IMR-90 (cell line): ENCODE measurements around the gene PRRC2B. TPM values are rescaled to one million over a fixed set of nuclear protein-coding genes. Genes with fewer than 3 reads are reported as not detected.

Source experiments
- ATAC-seq: fragments of 200-7000 bp; cut with Tn5 transposase; 2 replicates; pipeline ENCODE4 v1.9.1; 2020; ENCODE audit warnings: low read depth, mild to moderate bottlenecking, moderate library complexity
- BruUV-seq: library from RNA; stranded (reverse); fragments of 400-500 nt; replicated peaks from 2 replicates; lab custom pipeline; 2021; lab: Mats Ljungman, UMichigan
- CTCF ChIA-PET: fragments of 300-600 bp; formaldehyde crosslinking; extraction: SDS; loops from one replicate; lab custom pipeline; 2021; ENCODE audit warnings: antibody characterized with exemption; lab: Yijun Ruan, JAX
- POLR2A ChIA-PET: fragments of 300-600 bp; sonication (Branson Sonifier 250); formaldehyde crosslinking; loops from one replicate; lab custom pipeline; 2022; ENCODE audit warnings: antibody characterized with exemption; ENCODE audit not compliant: unreplicated experiment; lab: Charles Lee
- DNase-seq: peaks from one replicate; pipeline ENCODE4 v3.0.0; 2013
- H2AFZ ChIP-seq: replicated peaks from 2 replicates; pipeline ENCODE3; 2013; ENCODE audit warnings: low read length, mild to moderate bottlenecking; ENCODE audit not compliant: poor library complexity
- H2AK5ac ChIP-seq: 2 replicates; pipeline ENCODE4 v1.6.1; 2013; ENCODE audit warnings: low read depth, low read length, inconsistent platforms
- H2AK9ac ChIP-seq: replicated peaks from 2 replicates; pipeline ENCODE3; 2013; ENCODE audit warnings: mild to moderate bottlenecking, low read depth, low read length, moderate library complexity; ENCODE audit not compliant: poor library complexity
- H2BK120ac ChIP-seq: 2 replicates; pipeline ENCODE4 v1.6.1; 2013; ENCODE audit warnings: low read depth, low read length, inconsistent platforms
- H2BK15ac ChIP-seq: 3 replicates; pipeline ENCODE4 v1.6.1; 2013; ENCODE audit warnings: low read depth, low read length, inconsistent platforms
- H2BK20ac ChIP-seq: 2 replicates; pipeline ENCODE4 v1.6.1; 2013; ENCODE audit warnings: low read depth, mild to moderate bottlenecking, inconsistent platforms, low read length, moderate library complexity
- H2BK5ac ChIP-seq: 2 replicates; pipeline ENCODE4 v1.6.1; 2013; ENCODE audit warnings: mild to moderate bottlenecking, low read depth, low read length, inconsistent platforms; ENCODE audit not compliant: poor library complexity, severe bottlenecking
- H3K14ac ChIP-seq: replicated peaks from 2 replicates; pipeline ENCODE4 v1.6.1; 2013; ENCODE audit warnings: low read depth, low read length, inconsistent platforms
- H3K18ac ChIP-seq: 2 replicates; pipeline ENCODE4 v1.6.1; 2013; ENCODE audit warnings: low read depth, low read length, control low read depth
- H3K23ac ChIP-seq: 2 replicates; pipeline ENCODE4 v1.6.1; 2013; ENCODE audit warnings: low read depth, low read length, inconsistent platforms
- H3K27ac ChIP-seq: 2 replicates; pipeline ENCODE4 v1.5.1; 2013; ENCODE audit warnings: mild to moderate bottlenecking, control low read depth, low read length; ENCODE audit not compliant: insufficient read depth
- H3K27me3 ChIP-seq: 2 replicates; pipeline ENCODE4 v1.6.1; 2013; ENCODE audit warnings: low read length; ENCODE audit not compliant: control insufficient read depth, insufficient read depth
- H3K36me3 ChIP-seq: 2 replicates; pipeline ENCODE4 v1.6.1; 2013; ENCODE audit warnings: low read length, mixed read lengths; ENCODE audit not compliant: control insufficient read depth, insufficient read depth
- H3K4ac ChIP-seq: 2 replicates; pipeline ENCODE4 v1.6.1; 2013; ENCODE audit warnings: low read depth, low read length, inconsistent platforms
- H3K4me1 ChIP-seq: 2 replicates; pipeline ENCODE4 v1.6.1; 2013; ENCODE audit warnings: low read length, mixed read lengths; ENCODE audit not compliant: control insufficient read depth, insufficient read depth
- H3K4me2 ChIP-seq: 2 replicates; pipeline ENCODE4 v1.6.1; 2013; ENCODE audit warnings: low read depth, mild to moderate bottlenecking, control low read depth, low read length, moderate library complexity
- H3K4me3 ChIP-seq: 2 replicates; pipeline ENCODE4 v1.5.1; 2013; ENCODE audit warnings: low read depth, mild to moderate bottlenecking, control low read depth, low read length, moderate library complexity; ENCODE audit not compliant: insufficient read depth
- H3K56ac ChIP-seq: 2 replicates; pipeline ENCODE4 v1.6.1; 2013; ENCODE audit warnings: low read length, inconsistent platforms; ENCODE audit not compliant: insufficient read depth; ENCODE audit errors: extremely low read depth
- H3K79me1 ChIP-seq, 2 experiments: 2 replicates each; pipeline ENCODE4 v1.6.1; 2013; ENCODE audit warnings: low read length in 2 of 2, inconsistent platforms in 1 of 2, low read depth in 1 of 2
- H3K9ac ChIP-seq: 2 replicates; pipeline ENCODE4 v1.6.1; 2013; ENCODE audit warnings: low read depth, low read length, control low read depth
- H3K9me1 ChIP-seq: 2 replicates; pipeline ENCODE4 v1.6.1; 2013; ENCODE audit warnings: low read length, inconsistent platforms; ENCODE audit not compliant: insufficient read depth
- H3K9me3 ChIP-seq: 2 replicates; pipeline ENCODE4 v1.6.1; 2013; ENCODE audit warnings: low read length; ENCODE audit not compliant: control insufficient read depth, insufficient read depth
- H4K20me1 ChIP-seq: 2 replicates; pipeline ENCODE4 v1.6.1; 2013; ENCODE audit warnings: low read length, inconsistent platforms; ENCODE audit not compliant: insufficient read depth
- H4K5ac ChIP-seq: 2 replicates; pipeline ENCODE4 v1.6.1; 2013; ENCODE audit warnings: mild to moderate bottlenecking, low read depth, low read length, control low read depth
- H4K8ac ChIP-seq, 2 experiments: 2 replicates each; pipeline ENCODE4 v1.6.1; 2013; ENCODE audit warnings: low read depth in 2 of 2, low read length in 2 of 2, control low read depth in 1 of 2, inconsistent platforms in 1 of 2
- H4K91ac ChIP-seq: 2 replicates; pipeline ENCODE4 v1.6.1; 2013; ENCODE audit warnings: low read depth, low read length, inconsistent platforms; ENCODE audit not compliant: insufficient read depth
- BHLHE40 ChIP-seq: fragments of 150-350 bp; IDR thresholded peaks from 2 replicates; pipeline ENCODE4 v1.6.1; 2016; ENCODE audit warnings: mild to moderate bottlenecking, low read depth, low read length
- CEBPB ChIP-seq: IDR thresholded peaks from 2 replicates; pipeline ENCODE4 v1.6.1; 2012; ENCODE audit warnings: low read depth, low read length, improper control_type of control experiment
- FOS ChIP-seq: fragments of 150-350 bp; IDR thresholded peaks from 2 replicates; pipeline ENCODE4 v1.6.1; 2016; ENCODE audit warnings: low read depth, low read length
- MAFK ChIP-seq: IDR thresholded peaks from 2 replicates; pipeline ENCODE4 v1.6.1; 2012; ENCODE audit warnings: low read depth, low read length, improper control_type of control experiment
- MAZ ChIP-seq: IDR thresholded peaks from 2 replicates; pipeline ENCODE4 v1.6.1; 2012; ENCODE audit warnings: low read depth, mild to moderate bottlenecking, low read length, improper control_type of control experiment, moderate library complexity, borderline replicate concordance
- MXI1 ChIP-seq: IDR thresholded peaks from 2 replicates; pipeline ENCODE4 v1.6.1; 2012; ENCODE audit warnings: low read depth, mild to moderate bottlenecking, low read length, moderate library complexity, borderline replicate concordance
- NFE2L2 ChIP-seq: fragments of 150-350 bp; IDR thresholded peaks from 2 replicates; pipeline ENCODE4 v1.6.1; 2016; ENCODE audit warnings: low read depth, mild to moderate bottlenecking, low read length
- POLR2A ChIP-seq: IDR thresholded peaks from 2 replicates; pipeline ENCODE4 v1.6.1; 2012; ENCODE audit warnings: mild to moderate bottlenecking, low read depth, low read length
- RCOR1 ChIP-seq: IDR thresholded peaks from 2 replicates; pipeline ENCODE4 v1.6.1; 2012; ENCODE audit warnings: mild to moderate bottlenecking, low read length, improper control_type of control experiment; ENCODE audit not compliant: insufficient replicate concordance
- RFX5 ChIP-seq: IDR thresholded peaks from 2 replicates; pipeline ENCODE4 v1.8.0; 2012; ENCODE audit warnings: low read depth, mild to moderate bottlenecking, low read length, moderate library complexity
- SMC3 ChIP-seq: fragments of 150-350 bp; IDR thresholded peaks from 2 replicates; pipeline ENCODE4 v1.6.1; 2016; ENCODE audit warnings: low read depth, mild to moderate bottlenecking, antibody characterized with exemption, low read length, moderate library complexity
- WGBS, 2 experiments: methylation state at CpG; one replicate each; pipeline versions ENCODE4 v1.1.5 to v1.1.7; 2013; ENCODE audit warnings: missing lambda C conversion rate in 2 of 2; ENCODE audit not compliant: insufficient read length in 1 of 2; ENCODE audit errors: extremely low coverage in 2 of 2; 5-methylcytosine and 5-hydroxymethylcytosine counted together
- dilution Hi-C: fragments of 300-500 bp; cut with HindIII; formaldehyde crosslinking; loops from one replicate; pipeline ENCODE4 v1.14.3; 2018; ENCODE audit warnings: low sequenced_read_pairs; ENCODE audit not compliant: unreplicated experiment
- in situ Hi-C: fragments of 300-500 bp; cut with MboI; formaldehyde crosslinking; loops from 3 replicates; pipeline ENCODE4 v1.14.3; 2019; ENCODE audit warnings: low sequenced_read_pairs, inconsistent platforms, mixed read lengths
- intact Hi-C: fragments of 100-400 bp; cut with micrococcal nuclease; formaldehyde crosslinking; loops from 2 replicates; pipeline ENCODE4 v1.10.0; 2022
- polyA plus RNA-seq, 3 experiments: library from polyadenylated mRNA; depleted of rRNA; stranded (reverse); fragments of >200 nt; gene quantifications; 2 replicates each; pipeline ENCODE4 v1.2.3, GENCODE V29; 2012; ENCODE audit warnings: low replicate concordance in 1 of 3
- total RNA-seq: library from RNA; depleted of rRNA; stranded (reverse); fragments of >200 nt; gene quantifications from 2 replicates; pipeline ENCODE4 v1.2.3, GENCODE V29; 2012
- TF ChIP-seq, protein P1 (sequence below): conservative IDR thresholded peaks from 2 replicates; pipeline ENCODE4 v1.5.1; 2012; ENCODE audit warnings: mild to moderate bottlenecking, low read depth, low read length, improper control_type of control experiment
- TF ChIP-seq, protein P2 (sequence below): fragments of 150-350 bp; IDR thresholded peaks from 2 replicates; pipeline ENCODE4 v1.6.1; 2017; ENCODE audit warnings: mild to moderate bottlenecking, antibody characterized with exemption, low read length, low read depth
- TF ChIP-seq, protein P3 (sequence below): fragments of 150-350 bp; IDR thresholded peaks from 2 replicates; pipeline ENCODE4 v1.6.1; 2016; ENCODE audit warnings: low read depth, mild to moderate bottlenecking, low read length, moderate library complexity, borderline replicate concordance

Gene PRRC2B
- total and polyA plus RNA-seq, 2 of the 4 experiments (the other 2 are of a cell fraction), result 19.4 to 39.1 TPM

DNA sequence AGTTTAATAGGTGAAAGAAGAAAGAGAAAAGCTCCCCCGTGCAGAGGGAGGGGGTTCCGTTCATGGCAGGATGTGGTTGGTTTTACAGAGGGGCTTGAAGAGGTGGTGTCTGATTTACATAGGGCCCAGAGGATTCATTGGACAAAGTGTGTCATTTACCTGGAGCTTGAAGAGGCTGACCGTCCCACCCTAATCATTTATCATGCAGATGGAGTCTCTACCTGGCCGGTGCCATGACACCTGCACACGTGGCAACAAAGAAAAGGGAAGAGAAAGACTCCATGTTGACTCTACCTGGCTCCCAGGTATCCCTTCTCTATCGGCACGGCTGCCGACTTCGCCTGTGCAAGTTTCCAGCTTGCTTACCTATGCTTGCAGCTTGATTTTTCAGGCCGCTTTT, 35.3 kb upstream of the PRRC2B start:
- peaks cover 3% of the 10 kb centered on the region for H3K4me1 ChIP-seq
- H4K91ac ChIP-seq, result no peak overlapping the region
- H3K4me3 ChIP-seq, result no peak overlapping the region
- H3K4me2 ChIP-seq, result no peak overlapping the region
- ATAC-seq, result no peak
- no peak overlapping the region for H4K5ac ChIP-seq
- in situ Hi-C loops (no loop called here), dilution Hi-C loops (no loop called here), intact Hi-C loops (no loop called here)
- no peak overlapping the region for H2AFZ ChIP-seq
- peaks cover 2% of the 10 kb centered on the region; the same call in 1 of the 2 replicates for H3K9me1 ChIP-seq
- H3K23ac ChIP-seq, result no peak overlapping the region
- no peak overlapping the region for H2AK9ac ChIP-seq
- H3K36me3 ChIP-seq, result no peaks in the 10 kb centered on the region
- no peaks in the 10 kb centered on the region for H3K27me3 ChIP-seq
- no peak overlapping the region for H2BK15ac ChIP-seq
- no peak overlapping the region for H3K4ac ChIP-seq
- no peak overlapping the region for H4K8ac ChIP-seq
- POLR2A ChIA-PET, result interaction anchor here (0.6 kb wide), 1 partner anchor 373 kb away, joined by 3 read pairs; no protein-coding TSS in a partner anchor
- no peak for TF ChIP-seq RCOR1
- TF ChIP-seq MAFK, result no peak
- TF ChIP-seq, protein P1, sequence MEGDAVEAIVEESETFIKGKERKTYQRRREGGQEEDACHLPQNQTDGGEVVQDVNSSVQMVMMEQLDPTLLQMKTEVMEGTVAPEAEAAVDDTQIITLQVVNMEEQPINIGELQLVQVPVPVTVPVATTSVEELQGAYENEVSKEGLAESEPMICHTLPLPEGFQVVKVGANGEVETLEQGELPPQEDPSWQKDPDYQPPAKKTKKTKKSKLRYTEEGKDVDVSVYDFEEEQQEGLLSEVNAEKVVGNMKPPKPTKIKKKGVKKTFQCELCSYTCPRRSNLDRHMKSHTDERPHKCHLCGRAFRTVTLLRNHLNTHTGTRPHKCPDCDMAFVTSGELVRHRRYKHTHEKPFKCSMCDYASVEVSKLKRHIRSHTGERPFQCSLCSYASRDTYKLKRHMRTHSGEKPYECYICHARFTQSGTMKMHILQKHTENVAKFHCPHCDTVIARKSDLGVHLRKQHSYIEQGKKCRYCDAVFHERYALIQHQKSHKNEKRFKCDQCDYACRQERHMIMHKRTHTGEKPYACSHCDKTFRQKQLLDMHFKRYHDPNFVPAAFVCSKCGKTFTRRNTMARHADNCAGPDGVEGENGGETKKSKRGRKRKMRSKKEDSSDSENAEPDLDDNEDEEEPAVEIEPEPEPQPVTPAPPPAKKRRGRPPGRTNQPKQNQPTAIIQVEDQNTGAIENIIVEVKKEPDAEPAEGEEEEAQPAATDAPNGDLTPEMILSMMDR, result no peak
- no peak for TF ChIP-seq POLR2A
- no peak for TF ChIP-seq FOS
- no peak for TF ChIP-seq NFE2L2
- TF ChIP-seq SMC3, result no peak
- TF ChIP-seq CEBPB, result no peak
- TF ChIP-seq BHLHE40, result no peak
- no peak for TF ChIP-seq MAZ
- TF ChIP-seq RFX5, result no peak
- TF ChIP-seq, protein P2, sequence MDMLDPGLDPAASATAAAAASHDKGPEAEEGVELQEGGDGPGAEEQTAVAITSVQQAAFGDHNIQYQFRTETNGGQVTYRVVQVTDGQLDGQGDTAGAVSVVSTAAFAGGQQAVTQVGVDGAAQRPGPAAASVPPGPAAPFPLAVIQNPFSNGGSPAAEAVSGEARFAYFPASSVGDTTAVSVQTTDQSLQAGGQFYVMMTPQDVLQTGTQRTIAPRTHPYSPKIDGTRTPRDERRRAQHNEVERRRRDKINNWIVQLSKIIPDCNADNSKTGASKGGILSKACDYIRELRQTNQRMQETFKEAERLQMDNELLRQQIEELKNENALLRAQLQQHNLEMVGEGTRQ, result no peak
- TF ChIP-seq, protein P3, sequence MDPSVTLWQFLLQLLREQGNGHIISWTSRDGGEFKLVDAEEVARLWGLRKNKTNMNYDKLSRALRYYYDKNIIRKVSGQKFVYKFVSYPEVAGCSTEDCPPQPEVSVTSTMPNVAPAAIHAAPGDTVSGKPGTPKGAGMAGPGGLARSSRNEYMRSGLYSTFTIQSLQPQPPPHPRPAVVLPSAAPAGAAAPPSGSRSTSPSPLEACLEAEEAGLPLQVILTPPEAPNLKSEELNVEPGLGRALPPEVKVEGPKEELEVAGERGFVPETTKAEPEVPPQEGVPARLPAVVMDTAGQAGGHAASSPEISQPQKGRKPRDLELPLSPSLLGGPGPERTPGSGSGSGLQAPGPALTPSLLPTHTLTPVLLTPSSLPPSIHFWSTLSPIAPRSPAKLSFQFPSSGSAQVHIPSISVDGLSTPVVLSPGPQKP, result no peak
- no peak for TF ChIP-seq MXI1
- H3K18ac ChIP-seq, result no peak overlapping the region
- H3K9ac ChIP-seq, result no peak overlapping the region
- H2BK20ac ChIP-seq, result no peak overlapping the region
- H2BK5ac ChIP-seq, result no peak overlapping the region
- no peaks in the 10 kb centered on the region for H4K20me1 ChIP-seq
- no peak for DNase-seq
- no peak overlapping the region for H3K56ac ChIP-seq
- 30% methylated on average over 2 of the region's 10 CpGs; no CpG with 5 or more reads in 1 of the 2 experiments for WGBS, 2 experiments
- no peak overlapping the region for H3K27ac ChIP-seq
- CTCF ChIA-PET, result no interaction called here
- no peak overlapping the region for H3K14ac ChIP-seq
- no peaks in the 10 kb centered on the region for H3K79me1 ChIP-seq
- no peak overlapping the region for H2BK120ac ChIP-seq
- no peak overlapping the region for H2AK5ac ChIP-seq
- BruUV-seq, result no TSS peak
- no peaks in the 10 kb centered on the region for H3K9me3 ChIP-seq
